RWPE2 (cell line): ENCODE data around the gene LCN10.

Source experiments
- ATAC-seq: fragments of 200-7000 bp; cut with Tn5 transposase; 3 replicates; pipeline ENCODE4 v1.9.1; 2021; ENCODE audit warnings: low read depth
- DNase-seq: peaks from one replicate; pipeline ENCODE4 v3.0.0-alpha.2; 2020; ENCODE audit warnings: low spot score
- H3K27ac ChIP-seq: fragments of 450-650 bp; 2 replicates; pipeline ENCODE4 v1.5.1; 2017; ENCODE audit warnings: mild to moderate bottlenecking; ENCODE audit not compliant: poor library complexity, severe bottlenecking
- H3K27me3 ChIP-seq: fragments of 250-450 bp; sonication (Bioruptor Pico); 2 replicates; pipeline ENCODE4 v1.5.1; 2021; ENCODE audit warnings: mild to moderate bottlenecking, moderate library complexity; ENCODE audit not compliant: insufficient read depth, poor library complexity, severe bottlenecking
- H3K36me3 ChIP-seq: fragments of 250-450 bp; sonication (Bioruptor Pico); 2 replicates; pipeline ENCODE4 v1.5.1; 2020; ENCODE audit warnings: low read depth, mild to moderate bottlenecking, moderate library complexity
- H3K4me1 ChIP-seq: fragments of 250-450 bp; sonication (Bioruptor Pico); 2 replicates; pipeline ENCODE4 v1.5.1; 2021; ENCODE audit warnings: mild to moderate bottlenecking, moderate library complexity; ENCODE audit not compliant: insufficient read depth, poor library complexity, severe bottlenecking
- H3K4me3 ChIP-seq: fragments of 250-450 bp; sonication (Bioruptor Pico); 2 replicates; pipeline ENCODE4 v1.5.1; 2021; ENCODE audit warnings: mild to moderate bottlenecking, moderate library complexity; ENCODE audit not compliant: severe bottlenecking
- H3K9me3 ChIP-seq: fragments of 250-450 bp; sonication (Bioruptor Pico); 2 replicates; pipeline ENCODE4 v1.5.1; 2021; ENCODE audit warnings: mild to moderate bottlenecking, moderate library complexity; ENCODE audit not compliant: severe bottlenecking
- TF ChIP-seq, protein P1 (sequence below): fragments of 450-650 bp; IDR thresholded peaks from one replicate; pipeline ENCODE4 v1.5.1; 2017; ENCODE audit warnings: mild to moderate bottlenecking, moderate library complexity; ENCODE audit not compliant: poor library complexity, severe bottlenecking

The LCN10 gene

GRCh38 chr9:136753371-136754058 is 10.8 kb upstream of the LCN10 start:
- H3K9me3 ChIP-seq: no peaks in the 10 kb centered on the region
- TF ChIP-seq, protein P1, sequence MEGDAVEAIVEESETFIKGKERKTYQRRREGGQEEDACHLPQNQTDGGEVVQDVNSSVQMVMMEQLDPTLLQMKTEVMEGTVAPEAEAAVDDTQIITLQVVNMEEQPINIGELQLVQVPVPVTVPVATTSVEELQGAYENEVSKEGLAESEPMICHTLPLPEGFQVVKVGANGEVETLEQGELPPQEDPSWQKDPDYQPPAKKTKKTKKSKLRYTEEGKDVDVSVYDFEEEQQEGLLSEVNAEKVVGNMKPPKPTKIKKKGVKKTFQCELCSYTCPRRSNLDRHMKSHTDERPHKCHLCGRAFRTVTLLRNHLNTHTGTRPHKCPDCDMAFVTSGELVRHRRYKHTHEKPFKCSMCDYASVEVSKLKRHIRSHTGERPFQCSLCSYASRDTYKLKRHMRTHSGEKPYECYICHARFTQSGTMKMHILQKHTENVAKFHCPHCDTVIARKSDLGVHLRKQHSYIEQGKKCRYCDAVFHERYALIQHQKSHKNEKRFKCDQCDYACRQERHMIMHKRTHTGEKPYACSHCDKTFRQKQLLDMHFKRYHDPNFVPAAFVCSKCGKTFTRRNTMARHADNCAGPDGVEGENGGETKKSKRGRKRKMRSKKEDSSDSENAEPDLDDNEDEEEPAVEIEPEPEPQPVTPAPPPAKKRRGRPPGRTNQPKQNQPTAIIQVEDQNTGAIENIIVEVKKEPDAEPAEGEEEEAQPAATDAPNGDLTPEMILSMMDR: no peak
- H3K27me3 ChIP-seq: no peaks in the 10 kb centered on the region
- no peaks in the 10 kb centered on the region for H3K36me3 ChIP-seq
- H3K4me1 ChIP-seq: no peaks in the 10 kb centered on the region
- no peak for DNase-seq
- no peak for ATAC-seq
- H3K4me3 ChIP-seq: no peak overlapping the region
- H3K27ac ChIP-seq: no peak overlapping the region

DNA sequence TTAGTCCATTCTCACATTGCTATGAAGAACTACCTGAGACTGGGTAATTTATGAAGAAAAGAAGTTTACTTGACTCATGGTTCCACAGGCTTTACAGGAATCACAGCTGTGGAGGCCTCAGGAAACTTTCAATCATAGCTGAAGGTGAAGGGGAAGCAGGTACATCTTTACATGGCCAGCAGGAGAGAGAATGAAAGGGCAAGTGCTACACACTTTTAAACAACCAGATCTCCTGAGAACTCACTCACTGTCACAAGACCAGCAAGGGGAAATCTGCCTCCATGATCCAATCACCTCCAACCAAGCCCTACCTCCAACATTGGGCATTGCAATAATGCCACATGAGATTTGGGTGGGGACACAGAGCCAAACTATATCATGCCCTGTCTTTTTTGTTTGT is 9.1 kb upstream of the LCN10 start:
- Histone ChIP-seq H3K36me3 (no peaks in the 10 kb centered on the region), H3K9me3 (no peaks in the 10 kb centered on the region), H3K27ac (no peak overlapping the region), H3K27me3 (no peaks in the 10 kb centered on the region), H3K4me1 (no peaks in the 10 kb centered on the region), H3K4me3 (no peak overlapping the region)
- TF ChIP-seq, protein P1: no peak
- no peak for ATAC-seq
- DNase-seq: no peak

GRCh38 chr9:136751244-136751643 is 8.5 kb upstream of the LCN10 start:
- no peaks in the 10 kb centered on the region for H3K27me3 ChIP-seq
- H3K4me3 ChIP-seq: no peak overlapping the region
- H3K36me3 ChIP-seq: no peaks in the 10 kb centered on the region
- H3K9me3 ChIP-seq: no peaks in the 10 kb centered on the region
- no peak for ATAC-seq
- no peak overlapping the region for H3K27ac ChIP-seq
- TF ChIP-seq, protein P1: no peak
- no peak for DNase-seq
- no peaks in the 10 kb centered on the region for H3K4me1 ChIP-seq

DNA sequence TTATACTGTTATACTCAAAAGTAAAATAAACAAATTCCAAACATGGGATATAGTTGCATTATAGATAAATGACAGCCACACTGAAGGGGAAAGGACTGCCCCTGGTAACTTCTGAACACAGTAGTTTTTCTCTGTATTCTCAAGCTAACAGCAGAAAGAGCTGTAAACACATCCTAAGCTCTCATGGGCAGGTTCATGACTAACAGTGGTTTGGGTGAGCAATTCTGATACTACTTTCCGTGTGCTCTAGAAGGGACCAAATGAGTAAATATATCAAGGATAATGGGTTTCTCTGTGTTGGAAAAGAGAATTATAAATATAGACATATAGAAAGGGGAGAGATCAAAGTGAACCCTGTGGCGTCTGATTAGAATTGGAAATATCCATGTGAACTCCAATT is 7.8 kb upstream of the LCN10 start:
- ATAC-seq: 0 out of 3 replicates have a peak, but pooled peaks have one; percentile 24

More for the DNA sequence above, 7.8 kb upstream of the LCN10 start:
- TF ChIP-seq, protein P1: no peak
- no peaks in the 10 kb centered on the region for H3K4me1 ChIP-seq
- H3K4me3 ChIP-seq: no peak overlapping the region
- no peak overlapping the region for H3K27ac ChIP-seq
- no peaks in the 10 kb centered on the region for H3K27me3 ChIP-seq
- no peaks in the 10 kb centered on the region for H3K36me3 ChIP-seq
- H3K9me3 ChIP-seq: no peaks in the 10 kb centered on the region
- no peak for DNase-seq
